Endometrial microvascular endothelial cells (primary cell): Measurements from ENCODE around the gene TYRO3. TPM values are rescaled to one million over a fixed set of nuclear protein-coding genes. Genes with fewer than 3 reads are reported as not detected.

Experiments used
- in situ Hi-C: cut with HindIII; loops from 2 replicates; pipeline ENCODE4 v1.10.0; 2017; ENCODE audit warnings: low sequenced_read_pairs, low pct_unique_long_range_greater_than_20kb; ENCODE audit errors: inconsistent ontology term
- total RNA-seq: library from RNA; depleted of rRNA; stranded (reverse); fragments of >200 nt; gene quantifications from one replicate; pipeline ENCODE4 v1.2.3, GENCODE V29; 2015; ENCODE audit errors: inconsistent ontology term

Gene TYRO3
- total RNA-seq, 1 donor from 2014 or later = 9.2 TPM

- in situ Hi-C loops = no loop called here
Measured at GRCh38 chr15:41550066-41550775, 8.8 kb upstream of the TYRO3 start.

GRCh38 chr15:41553731-41554130, 5.3 kb upstream of the TYRO3 start:
- in situ Hi-C loops = no loop called here

GRCh38 chr15:41554343-41554742, 4.7 kb upstream of the TYRO3 start:
- in situ Hi-C loops = no loop called here

GRCh38 chr15:41554915-41555314, 4.1 kb upstream of the TYRO3 start:
- in situ Hi-C loops = no loop called here

GRCh38 chr15:41556677-41557076, 2.3 kb upstream of the TYRO3 start:
- in situ Hi-C loops = no loop called here

GRCh38 chr15:41557673-41558399, 1.2 kb upstream of the TYRO3 start:
- in situ Hi-C loops = no loop called here

- in situ Hi-C loops = no loop called here
Measured at GRCh38 chr15:41559239-41559782, 299 bp downstream of the TYRO3 start.

GRCh38 chr15:41560572-41560874, 1.5 kb downstream of the TYRO3 start:
- in situ Hi-C loops = no loop called here

- in situ Hi-C loops = no loop called here
Measured at GRCh38 chr15:41561104-41561776, 2.2 kb downstream of the TYRO3 start.

GRCh38 chr15:41561777-41562145, 2.7 kb downstream of the TYRO3 start:
- in situ Hi-C loops = no loop called here

GRCh38 chr15:41562244-41562643, 3.2 kb downstream of the TYRO3 start:
- in situ Hi-C loops = no loop called here

GRCh38 chr15:41562784-41563198, 3.8 kb downstream of the TYRO3 start:
- in situ Hi-C loops = no loop called here

- in situ Hi-C loops = no loop called here
Measured at GRCh38 chr15:41564286-41564959, 5.4 kb downstream of the TYRO3 start.

GRCh38 chr15:41564960-41565502, 6.0 kb downstream of the TYRO3 start:
- in situ Hi-C loops = no loop called here

- in situ Hi-C loops = no loop called here
Measured at GRCh38 chr15:41565702-41566101, 6.7 kb downstream of the TYRO3 start.

- in situ Hi-C loops = no loop called here
Measured at GRCh38 chr15:41566121-41566885, 7.3 kb downstream of the TYRO3 start.

- in situ Hi-C loops = no loop called here
Measured at GRCh38 chr15:41567261-41567660, 8.2 kb downstream of the TYRO3 start.

GRCh38 chr15:41567862-41568261, 8.8 kb downstream of the TYRO3 start:
- in situ Hi-C loops = no loop called here
